NB4 (cell line): ENCODE measurements around the gene ZNF483.

Experiments used
- CTCF ChIP-seq: IDR thresholded peaks from one replicate; pipeline ENCODE4 v1.5.1; 2012; ENCODE audit warnings: low read depth, low read length
- MAX ChIP-seq: IDR thresholded peaks from 2 replicates; pipeline ENCODE4 v1.6.1; 2011; ENCODE audit warnings: low read depth, low read length
- MYC ChIP-seq: IDR thresholded peaks from 2 replicates; pipeline ENCODE4 v1.6.1; 2011; ENCODE audit warnings: low read depth, low read length
- POLR2A ChIP-seq: IDR thresholded peaks from 2 replicates; pipeline ENCODE4 v1.6.1; 2011; ENCODE audit warnings: mild to moderate bottlenecking; ENCODE audit not compliant: insufficient read length; ENCODE audit errors: extremely low read depth

GRCh38 chr9:111477677-111478076 is 47.3 kb upstream of the ZNF483 start:
- no peak for TF ChIP-seq CTCF
- TF ChIP-seq POLR2A: no peak
- TF ChIP-seq MYC: no peak
- TF ChIP-seq MAX: no peak
